Endothelial cell of umbilical vein (primary cell): ENCODE measurements around the gene PIF1. TPM values are rescaled to one million over a fixed set of nuclear protein-coding genes. Genes with fewer than 3 reads are reported as not detected.

Experiments used
- BruUV-seq: library from RNA; stranded (reverse); fragments of 400-500 nt; replicated peaks from 2 replicates; lab custom pipeline; 2021; lab: Mats Ljungman, UMichigan
- CTCF ChIA-PET: fragments of 300-600, 350-600 bp; sonication (Branson Sonifier 250); formaldehyde crosslinking; loops from one replicate; lab custom pipeline; 2021; ENCODE audit warnings: antibody characterized with exemption, inconsistent platforms; lab: Charles Lee
- POLR2A ChIA-PET: fragments of 300-600, 350-600 bp; sonication (Branson Sonifier 250); formaldehyde crosslinking; loops from one replicate; lab custom pipeline; 2021; ENCODE audit warnings: antibody characterized with exemption, inconsistent platforms; lab: Charles Lee
- DNase-seq: peaks from one replicate; pipeline ENCODE4 v3.0.0-alpha.2; 2011; ENCODE audit warnings: low read depth, low spot score
- FAIRE-seq: peaks from 2 replicates; lab custom pipeline; 2011; peaks lifted over from hg19 to GRCh38; lab: Jason Lieb, UNC
- H2AFZ ChIP-seq: 2 replicates; pipeline ENCODE4 v1.6.0; 2012; ENCODE audit warnings: low read depth, low read length, control low read depth, inconsistent platforms
- H3K27ac ChIP-seq: 2 replicates; pipeline ENCODE4 v1.5.1; 2011; ENCODE audit warnings: low read depth, mild to moderate bottlenecking, control low read depth, low read length, moderate library complexity; ENCODE audit not compliant: insufficient read depth
- H3K27me3 ChIP-seq, 2 experiments: 2 replicates each; pipeline versions ENCODE4 v1.6.0 to v1.6.1; 2011; ENCODE audit warnings: low read length in 2 of 2, mixed read lengths in 1 of 2; ENCODE audit not compliant: control insufficient read depth in 2 of 2, insufficient read depth in 2 of 2
- H3K36me3 ChIP-seq, 2 experiments: 2 replicates in 1 of 2; 3 replicates in 1 of 2; pipeline ENCODE4 v1.5.1; 2011; ENCODE audit warnings: low read length in 2 of 2, mild to moderate bottlenecking in 1 of 2, moderate library complexity in 1 of 2; ENCODE audit not compliant: control insufficient read depth in 2 of 2, insufficient read depth in 2 of 2; ENCODE audit errors: extremely low read depth in 1 of 2
- H3K4me1 ChIP-seq: 3 replicates; pipeline ENCODE4 v1.5.1; 2011; ENCODE audit warnings: mild to moderate bottlenecking, low read length; ENCODE audit not compliant: control insufficient read depth, insufficient read depth; ENCODE audit errors: extremely low read depth
- H3K4me2 ChIP-seq: 2 replicates; pipeline ENCODE4 v1.6.1; 2011; ENCODE audit warnings: low read length, control low read depth, mixed read lengths; ENCODE audit not compliant: insufficient read depth
- H3K4me3 ChIP-seq, 3 experiments: fragments of 200-600 bp in 1 of 3; sonication (generic), shearing (Covaris generic) in 1 of 3; replicated peaks in 1 of 3; 2 replicates each; pipeline ENCODE4 v1.5.1; 2011 to 2016; ENCODE audit warnings: control low read depth in 3 of 3, low read length in 3 of 3, mild to moderate bottlenecking in 2 of 3, inconsistent platforms in 1 of 3, low read depth in 1 of 3, moderate library complexity in 1 of 3; ENCODE audit not compliant: insufficient read depth in 1 of 3
- H3K79me2 ChIP-seq: 2 replicates; pipeline ENCODE4 v1.6.0; 2012; ENCODE audit warnings: low read length, inconsistent platforms; ENCODE audit not compliant: control insufficient read depth, insufficient read depth
- H3K9ac ChIP-seq: replicated peaks from 2 replicates; pipeline ENCODE3; 2011; ENCODE audit warnings: low read length, control low read depth; ENCODE audit not compliant: insufficient read depth; ENCODE audit errors: extremely low read depth
- H3K9me1 ChIP-seq: replicated peaks from 3 replicates; pipeline ENCODE4 v1.6.0; 2011; ENCODE audit warnings: mild to moderate bottlenecking, low read length; ENCODE audit not compliant: control insufficient read depth, insufficient read depth; ENCODE audit errors: extremely low read depth
- H3K9me3 ChIP-seq: replicated peaks from 2 replicates; pipeline ENCODE4 v1.5.1; 2012; ENCODE audit warnings: low read length, inconsistent platforms; ENCODE audit not compliant: control insufficient read depth, insufficient read depth
- H4K20me1 ChIP-seq: replicated peaks from 2 replicates; pipeline ENCODE3; 2011; ENCODE audit warnings: mild to moderate bottlenecking, low read length; ENCODE audit not compliant: control insufficient read depth, insufficient read depth; ENCODE audit errors: extremely low read depth
- CTCF ChIP-seq, 2 donors: IDR thresholded peaks; 1 replicate in 1 of 2; 2 replicates in 1 of 2; pipeline ENCODE4 v1.5.1; 2011; ENCODE audit warnings: low read length in 2 of 2, mild to moderate bottlenecking in 2 of 2, moderate library complexity in 2 of 2, control low read depth in 1 of 2, inconsistent platforms in 1 of 2, low read depth in 1 of 2; ENCODE audit not compliant: insufficient read depth in 1 of 2; ENCODE audit errors: extremely low read depth in 1 of 2
- EZH2 ChIP-seq: IDR thresholded peaks from 2 replicates; pipeline ENCODE4 v1.6.1; 2012; ENCODE audit warnings: borderline replicate concordance, low read depth, mild to moderate bottlenecking, moderate library complexity, low read length, inconsistent platforms; ENCODE audit not compliant: severe bottlenecking
- FOS ChIP-seq: IDR thresholded peaks from 2 replicates; pipeline ENCODE4 v1.6.1; 2011; ENCODE audit warnings: mild to moderate bottlenecking, low read length, moderate library complexity, borderline replicate concordance; ENCODE audit not compliant: insufficient read depth
- GATA2 ChIP-seq: IDR thresholded peaks from 2 replicates; pipeline ENCODE4 v1.7.0; 2011; ENCODE audit warnings: low read depth, mild to moderate bottlenecking, moderate library complexity, mixed read lengths, low read length; ENCODE audit not compliant: insufficient read length, insufficient read depth
- JUN ChIP-seq: IDR thresholded peaks from 2 replicates; pipeline ENCODE4 v1.6.1; 2011; ENCODE audit warnings: borderline replicate concordance, low read depth; ENCODE audit not compliant: insufficient read length, insufficient read depth
- MAX ChIP-seq: IDR thresholded peaks from 2 replicates; pipeline ENCODE4 v1.6.1; 2011; ENCODE audit not compliant: insufficient read depth, insufficient read length
- MYC ChIP-seq: IDR thresholded peaks from one replicate; pipeline ENCODE4 v1.6.1; 2011; ENCODE audit warnings: mild to moderate bottlenecking, low read depth, low read length
- POLR2A ChIP-seq: IDR thresholded peaks from 2 replicates; pipeline ENCODE4 v1.6.1; 2012; ENCODE audit warnings: low read depth, mild to moderate bottlenecking, control low read depth, low read length
- POLR2AphosphoS5 ChIP-seq: IDR thresholded peaks from 2 replicates; pipeline ENCODE4 v1.6.1; 2012; ENCODE audit warnings: low read depth, mild to moderate bottlenecking, control low read depth, low read length, moderate library complexity; ENCODE audit not compliant: insufficient read depth
- dilution Hi-C: fragments of 300-500 bp; cut with MboI; formaldehyde crosslinking; loops from one replicate; pipeline ENCODE4 v1.15.0; 2019; ENCODE audit warnings: low sequenced_read_pairs; ENCODE audit not compliant: extremely low pct_ligation_motif_present
- intact Hi-C: fragments of 100-400 bp; cut with micrococcal nuclease; formaldehyde crosslinking; loops from one replicate; pipeline ENCODE4 v1.10.0; 2022
- polyA plus RNA-seq, 4 experiments: library from polyadenylated mRNA; depleted of rRNA in 3 of 4; stranded (reverse) in 3 of 4; unstranded in 1 of 4; fragments of >200 nt; gene quantifications; 2 replicates each; pipeline versions ENCODE4 v1.2.1 to v1.2.3, GENCODE V29; 2011 to 2012; ENCODE audit warnings: missing spikeins in 1 of 4
- total RNA-seq: library from RNA; stranded (reverse); gene quantifications from 2 replicates; pipeline ENCODE4 v1.2.3, GENCODE V29; 2021

PIF1 gene
- total and polyA plus RNA-seq, 2 donors (not counting 3 experiments of a cell fraction or from before 2014, with no cell fraction given) = 18.6 to 52.7 TPM

GRCh38 chr15:64847016-64847415 lies 21.6 kb upstream of the PIF1 start:
- H3K27ac ChIP-seq = no peak overlapping the region
- POLR2A ChIA-PET = no interaction called here
- peaks cover 73% of the 10 kb centered on the region for H3K79me2 ChIP-seq
- no peak overlapping the region for H2AFZ ChIP-seq
- no peaks in the 10 kb centered on the region for H3K9me3 ChIP-seq
- dilution Hi-C loops = no loop called here
- no TSS peak for BruUV-seq
- peaks cover 34% of the 10 kb centered on the region for H3K4me1 ChIP-seq
- H3K36me3 ChIP-seq = peaks cover 0 to 5% of the 10 kb centered on the region in 2 experiments
- CTCF ChIA-PET = interaction anchor here (1.4 to 1.5 kb wide), 2 partner anchors 12 to 58 kb away, joined by 4 to 5 read pairs; no protein-coding TSS in a partner anchor
- FAIRE-seq (no peak), DNase-seq (no peak)
- H4K20me1 ChIP-seq = no peaks in the 10 kb centered on the region
- H3K4me2 ChIP-seq = no peak overlapping the region
- H3K9ac ChIP-seq = no peak overlapping the region
- no peak for TF ChIP-seq MYC
- no peak for TF ChIP-seq POLR2AphosphoS5
- TF ChIP-seq JUN = no peak
- TF ChIP-seq MAX = no peak
- TF ChIP-seq POLR2A = no peak
- no peak for TF ChIP-seq GATA2
- TF ChIP-seq FOS = no peak
- no peak for TF ChIP-seq EZH2
- TF ChIP-seq CTCF (IDR thresholded peaks at IDR 0.05; ENCODE audit: extremely low read depth in 1 of 2, insufficient read depth in 1 of 2, low read depth in 1 of 2, low read length in 2 of 2) = no peak
- H3K9me1 ChIP-seq = no peaks in the 10 kb centered on the region
- H3K27me3 ChIP-seq = no peaks in the 10 kb centered on the region
- H3K4me3 ChIP-seq = no peak overlapping the region
- intact Hi-C loops = no loop called here
